COLO829 (cell line): ENCODE data around the gene LSM3.

ENCODE experiments used
- DNase-seq: peaks from one replicate; pipeline ENCODE4 v3.0.0; 2012; ENCODE audit warnings: low spot score

The LSM3 gene

GRCh38 chr3:14143271-14144225 lies 35.1 kb upstream of the LSM3 start:
- DNase-seq, result peak; percentile 67

- peak; percentile 95 for DNase-seq
These were observed 34.1 kb upstream of the LSM3 start for GRCh38 chr3:14144423-14145075.

- no peak for DNase-seq
These were observed 33.4 kb upstream of the LSM3 start for GRCh38 chr3:14145236-14145635.

GRCh38 chr3:14145670-14146380 lies 32.8 kb upstream of the LSM3 start:
- DNase-seq, result no peak

GRCh38 chr3:14146381-14147065 lies 32.1 kb upstream of the LSM3 start:
- DNase-seq, result no peak

- no peak for DNase-seq
These were observed 31.6 kb upstream of the LSM3 start for GRCh38 chr3:14147066-14147435.

- DNase-seq, result no peak
These were observed 31.0 kb upstream of the LSM3 start for GRCh38 chr3:14147617-14148016.

GRCh38 chr3:14148041-14148985 lies 30.3 kb upstream of the LSM3 start:
- no peak for DNase-seq

- no peak for DNase-seq
These were observed 28.5 kb upstream of the LSM3 start for GRCh38 chr3:14150078-14150477.

- no peak for DNase-seq
These were observed 28.0 kb upstream of the LSM3 start for GRCh38 chr3:14150491-14151230.

GRCh38 chr3:14151471-14152083 lies 27.0 kb upstream of the LSM3 start:
- DNase-seq, result no peak

GRCh38 chr3:14152233-14152962 lies 26.2 kb upstream of the LSM3 start:
- DNase-seq, result no peak

- DNase-seq, result no peak
These were observed 25.7 kb upstream of the LSM3 start for GRCh38 chr3:14152963-14153355.

- DNase-seq, result no peak
These were observed 25.0 kb upstream of the LSM3 start for GRCh38 chr3:14153663-14154062.

GRCh38 chr3:14154276-14154675 lies 24.3 kb upstream of the LSM3 start:
- DNase-seq, result no peak

- DNase-seq, result no peak
These were observed 23.6 kb upstream of the LSM3 start for GRCh38 chr3:14154895-14155440.

- DNase-seq, result no peak
These were observed 22.4 kb upstream of the LSM3 start for GRCh38 chr3:14156201-14156600.

GRCh38 chr3:14156843-14157561 lies 21.6 kb upstream of the LSM3 start:
- DNase-seq, result no peak
